GM18858 (cell line): ENCODE measurements around the gene VSNL1.

Source experiments
- ATAC-seq: cut with Tn5 transposase; IDR thresholded peaks from one replicate; pipeline ENCODE4 v1.9.1; 2021; ENCODE audit not compliant: unreplicated experiment

VSNL1 gene

GRCh38 chr2:17643031-17643615 lies 102.6 kb downstream of the VSNL1 start:
- no peak for ATAC-seq

GRCh38 chr2:17644997-17645720 lies 104.7 kb downstream of the VSNL1 start:
- no peak for ATAC-seq

GRCh38 chr2:17646081-17646554 lies 105.6 kb downstream of the VSNL1 start:
- ATAC-seq = peak; percentile 93

GRCh38 chr2:17646838-17647701 lies 106.6 kb downstream of the VSNL1 start:
- no peak for ATAC-seq

GRCh38 chr2:17648581-17648980 lies 108.1 kb downstream of the VSNL1 start:
- ATAC-seq = no peak

GRCh38 chr2:17649026-17649425 lies 108.5 kb downstream of the VSNL1 start:
- no peak for ATAC-seq

GRCh38 chr2:17652681-17653394 lies 112.3 kb downstream of the VSNL1 start:
- no peak for ATAC-seq

- ATAC-seq = no peak
Measured at GRCh38 chr2:17657759-17658158, 117.3 kb downstream of the VSNL1 start.

GRCh38 chr2:17658251-17658843 lies 117.9 kb downstream of the VSNL1 start:
- ATAC-seq = peak; percentile 76

GRCh38 chr2:17660219-17660618 lies 119.7 kb downstream of the VSNL1 start:
- no peak for ATAC-seq

GRCh38 chr2:17661460-17661859 lies 121.0 kb downstream of the VSNL1 start:
- ATAC-seq = no peak

GRCh38 chr2:17662723-17663122 lies 122.2 kb downstream of the VSNL1 start:
- ATAC-seq = no peak

GRCh38 chr2:17664534-17664933 lies 124.0 kb downstream of the VSNL1 start:
- ATAC-seq = no peak

GRCh38 chr2:17667898-17668297 lies 127.4 kb downstream of the VSNL1 start:
- no peak for ATAC-seq

- ATAC-seq = no peak
Measured at GRCh38 chr2:17672583-17673317, 132.3 kb downstream of the VSNL1 start.

- no peak for ATAC-seq
Measured at GRCh38 chr2:17674817-17675216, 134.3 kb downstream of the VSNL1 start.

- no peak for ATAC-seq
Measured at GRCh38 chr2:17680119-17680518, 139.6 kb downstream of the VSNL1 start.

GRCh38 chr2:17682098-17682857 lies 141.8 kb downstream of the VSNL1 start:
- no peak for ATAC-seq

GRCh38 chr2:17683981-17684380 lies 143.5 kb downstream of the VSNL1 start:
- no peak for ATAC-seq
